OCI-LY3 (cell line): ENCODE data around the gene FAM110D.

Experiments used
- H2AFZ ChIP-seq: fragments of 200-600, 300-600 bp; shearing (Covaris generic); 2 replicates; pipeline ENCODE4 v1.6.0; 2014; ENCODE audit warnings: antibody characterized with exemption, low read depth, low read length
- H3K27ac ChIP-seq: fragments of 200-600, 300-600 bp; sonication (generic); 2 replicates; pipeline ENCODE4 v1.5.1; 2014; ENCODE audit warnings: mild to moderate bottlenecking, low read length, moderate library complexity, mixed read lengths
- H3K27me3 ChIP-seq: fragments of 200-600, 300-600 bp; sonication (generic); 2 replicates; pipeline ENCODE4 v1.6.1; 2014; ENCODE audit warnings: low read depth, low read length, mixed read lengths
- H3K36me3 ChIP-seq: fragments of 200-600, 300-600 bp; sonication (generic); replicated peaks from 2 replicates; pipeline ENCODE3; 2014; ENCODE audit warnings: low read depth, low read length, mixed read lengths
- H3K4me1 ChIP-seq: fragments of 300-600, 200-600 bp; sonication (generic); 2 replicates; pipeline ENCODE4 v1.6.1; 2014; ENCODE audit warnings: low read length, mixed read lengths
- H3K4me2 ChIP-seq: fragments of 200-600, 300-600 bp; sonication (generic); 2 replicates; pipeline ENCODE4 v1.6.1; 2014; ENCODE audit warnings: low read length, mixed read lengths
- H3K4me3 ChIP-seq: fragments of 300-600, 200-600 bp; sonication (generic); 2 replicates; pipeline ENCODE4 v1.5.1; 2014; ENCODE audit warnings: antibody characterized with exemption, mild to moderate bottlenecking, low read length, moderate library complexity
- H3K79me2 ChIP-seq: fragments of 300-600, 200-600 bp; shearing (Covaris generic); 2 replicates; pipeline ENCODE4 v1.6.1; 2014; ENCODE audit warnings: mild to moderate bottlenecking, low read length, mixed read lengths
- H3K9ac ChIP-seq: fragments of 300-600, 200-600 bp; shearing (Covaris generic); 2 replicates; pipeline ENCODE4 v1.6.0; 2014; ENCODE audit warnings: mild to moderate bottlenecking, low read length, moderate library complexity
- H3K9me3 ChIP-seq: fragments of 200-600, 300-600 bp; shearing (Covaris generic); 2 replicates; pipeline ENCODE4 v1.6.1; 2014; ENCODE audit warnings: low read length, mixed read lengths; ENCODE audit not compliant: insufficient read depth
- H4K20me1 ChIP-seq: fragments of 200-600, 300-600 bp; sonication (generic); 2 replicates; pipeline ENCODE4 v1.6.1; 2016; ENCODE audit warnings: low read length, mixed read lengths; ENCODE audit not compliant: insufficient read depth
- EZH2phosphoT487 ChIP-seq: fragments of 200-600 bp; shearing (Covaris generic); IDR thresholded peaks from 2 replicates; pipeline ENCODE4 v1.6.1; 2018; ENCODE audit warnings: antibody characterized with exemption, mixed run types, low read depth
- TF ChIP-seq, protein P1 (sequence below): fragments of 200-600, 300-600 bp; sonication (generic); IDR thresholded peaks from 2 replicates; pipeline ENCODE4 v1.5.1; 2014; ENCODE audit warnings: antibody characterized with exemption, low read length, low read depth

FAM110D gene

DNA sequence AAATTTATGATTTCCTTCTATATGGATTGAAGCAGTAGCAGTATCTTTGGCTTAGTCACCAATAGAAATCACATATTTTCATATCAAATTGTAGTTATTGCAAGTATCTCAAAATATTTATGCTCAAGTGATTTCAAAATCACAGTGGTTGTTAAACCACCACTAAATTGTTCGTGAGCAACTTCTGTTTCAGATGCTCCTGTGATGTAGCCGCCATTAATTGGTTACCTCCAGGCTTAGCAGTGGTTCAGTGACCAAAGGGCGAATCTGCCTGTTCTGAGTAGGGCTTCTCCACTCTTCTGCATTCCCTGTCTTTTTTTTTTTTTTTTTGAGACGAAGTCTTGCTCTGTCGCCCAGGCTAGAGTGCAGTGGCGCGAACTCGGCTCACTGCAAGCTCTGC, 16.5 kb downstream of the FAM110D start:
- Histone ChIP-seq H2AFZ (no peak overlapping the region), H3K4me2 (no peak overlapping the region), H3K9me3 (no peaks in the 10 kb centered on the region), H4K20me1 (no peaks in the 10 kb centered on the region), H3K4me1 (0 out of 2 replicates have a peak, but pooled peaks cover 6% of the 10 kb centered on the region), H3K79me2 (peaks cover 11% of the 10 kb centered on the region), H3K36me3 (no peaks in the 10 kb centered on the region), H3K27me3 (no peaks in the 10 kb centered on the region), H3K9ac (no peak overlapping the region), H3K4me3 (no peak overlapping the region), H3K27ac (no peak overlapping the region)
- TF ChIP-seq, protein P1, sequence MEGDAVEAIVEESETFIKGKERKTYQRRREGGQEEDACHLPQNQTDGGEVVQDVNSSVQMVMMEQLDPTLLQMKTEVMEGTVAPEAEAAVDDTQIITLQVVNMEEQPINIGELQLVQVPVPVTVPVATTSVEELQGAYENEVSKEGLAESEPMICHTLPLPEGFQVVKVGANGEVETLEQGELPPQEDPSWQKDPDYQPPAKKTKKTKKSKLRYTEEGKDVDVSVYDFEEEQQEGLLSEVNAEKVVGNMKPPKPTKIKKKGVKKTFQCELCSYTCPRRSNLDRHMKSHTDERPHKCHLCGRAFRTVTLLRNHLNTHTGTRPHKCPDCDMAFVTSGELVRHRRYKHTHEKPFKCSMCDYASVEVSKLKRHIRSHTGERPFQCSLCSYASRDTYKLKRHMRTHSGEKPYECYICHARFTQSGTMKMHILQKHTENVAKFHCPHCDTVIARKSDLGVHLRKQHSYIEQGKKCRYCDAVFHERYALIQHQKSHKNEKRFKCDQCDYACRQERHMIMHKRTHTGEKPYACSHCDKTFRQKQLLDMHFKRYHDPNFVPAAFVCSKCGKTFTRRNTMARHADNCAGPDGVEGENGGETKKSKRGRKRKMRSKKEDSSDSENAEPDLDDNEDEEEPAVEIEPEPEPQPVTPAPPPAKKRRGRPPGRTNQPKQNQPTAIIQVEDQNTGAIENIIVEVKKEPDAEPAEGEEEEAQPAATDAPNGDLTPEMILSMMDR, result no peak
- TF ChIP-seq EZH2phosphoT487, result no peak

DNA sequence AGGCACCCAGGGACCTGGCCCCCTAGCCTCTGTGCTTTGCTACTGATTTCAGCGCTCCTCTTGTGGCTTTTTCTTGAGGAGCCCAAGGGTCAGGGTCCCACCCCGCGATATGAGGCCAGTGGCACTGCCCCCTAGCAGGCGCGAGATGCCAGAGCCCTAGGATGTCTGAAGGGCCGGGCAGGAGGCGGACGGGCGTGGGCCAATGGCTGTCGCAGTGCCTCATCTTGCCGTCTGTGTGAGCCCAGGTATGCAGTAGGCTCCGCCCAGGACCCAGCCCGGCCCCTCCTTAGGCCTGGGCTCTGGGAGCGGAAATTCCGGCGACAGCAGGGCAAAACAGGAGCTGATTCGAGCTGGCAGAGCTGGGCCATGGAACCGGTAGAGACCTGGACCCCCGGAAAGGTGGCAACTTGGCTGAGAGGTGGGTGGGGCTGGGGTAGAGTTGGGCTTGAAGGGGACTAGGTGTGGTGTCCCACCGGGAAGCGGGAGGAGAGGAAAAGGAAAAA, 18.4 kb downstream of the FAM110D start, which contains the start of gene CNKSR1:
Gene CNKSR1, plus strand, starts transcription at position 310 of the 503 bp plus-strand sequence. Its CDS starts 57 bp downstream, at position 367.
- Histone ChIP-seq H3K27me3 (no peaks in the 10 kb centered on the region), H3K79me2 (no peaks in the 10 kb centered on the region), H4K20me1 (no peaks in the 10 kb centered on the region), H3K4me3 (no peak within 1 kb of the TSS), H3K36me3 (no peaks in the 10 kb centered on the region), H3K4me1 (no peaks in the 10 kb centered on the region), H2AFZ (no peak within 1 kb of the TSS), H3K9ac (no peak within 1 kb of the TSS), H3K9me3 (no peaks in the 10 kb centered on the region), H3K27ac (no peak within 1 kb of the TSS), H3K4me2 (no peak within 1 kb of the TSS)
- TF ChIP-seq, protein P1, result no peak

DNA sequence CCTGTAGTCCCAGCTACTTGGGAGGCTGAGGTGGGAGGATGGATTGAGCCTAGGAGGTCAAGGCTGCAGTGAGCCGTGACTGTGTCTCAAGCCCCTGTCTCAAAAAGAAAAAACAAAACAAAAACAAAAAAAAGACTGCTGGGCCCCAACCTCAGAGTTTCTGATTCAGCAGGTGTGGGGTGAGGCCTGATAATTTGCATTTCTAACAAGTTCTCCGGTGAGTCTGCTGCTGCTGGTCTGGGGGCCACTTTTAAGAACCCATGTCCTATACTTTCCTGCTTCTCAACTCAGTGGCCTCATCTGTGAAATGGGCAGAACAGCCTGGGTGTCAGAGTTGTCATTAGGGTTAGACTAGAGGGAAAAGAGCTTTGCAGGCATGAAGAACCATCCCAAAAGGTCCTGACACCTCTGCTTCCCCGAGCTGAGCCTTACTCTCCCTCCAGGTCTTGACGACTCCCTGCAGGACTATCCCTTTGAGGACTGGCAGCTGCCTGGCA, 21.2 kb downstream of the FAM110D start:
- TF ChIP-seq, protein P1, result no peak
- TF ChIP-seq EZH2phosphoT487, result no peak
- no peaks in the 10 kb centered on the region for H3K27me3 ChIP-seq
- no peak overlapping the region for H3K27ac ChIP-seq
- H3K4me2 ChIP-seq, result no peak overlapping the region
- no peak overlapping the region for H3K4me3 ChIP-seq
- H3K36me3 ChIP-seq, result no peaks in the 10 kb centered on the region
- H3K9me3 ChIP-seq, result no peaks in the 10 kb centered on the region
- H3K79me2 ChIP-seq, result no peaks in the 10 kb centered on the region
- no peaks in the 10 kb centered on the region for H4K20me1 ChIP-seq
- H3K9ac ChIP-seq, result no peak overlapping the region
- no peaks in the 10 kb centered on the region for H3K4me1 ChIP-seq
- H2AFZ ChIP-seq, result no peak overlapping the region

DNA sequence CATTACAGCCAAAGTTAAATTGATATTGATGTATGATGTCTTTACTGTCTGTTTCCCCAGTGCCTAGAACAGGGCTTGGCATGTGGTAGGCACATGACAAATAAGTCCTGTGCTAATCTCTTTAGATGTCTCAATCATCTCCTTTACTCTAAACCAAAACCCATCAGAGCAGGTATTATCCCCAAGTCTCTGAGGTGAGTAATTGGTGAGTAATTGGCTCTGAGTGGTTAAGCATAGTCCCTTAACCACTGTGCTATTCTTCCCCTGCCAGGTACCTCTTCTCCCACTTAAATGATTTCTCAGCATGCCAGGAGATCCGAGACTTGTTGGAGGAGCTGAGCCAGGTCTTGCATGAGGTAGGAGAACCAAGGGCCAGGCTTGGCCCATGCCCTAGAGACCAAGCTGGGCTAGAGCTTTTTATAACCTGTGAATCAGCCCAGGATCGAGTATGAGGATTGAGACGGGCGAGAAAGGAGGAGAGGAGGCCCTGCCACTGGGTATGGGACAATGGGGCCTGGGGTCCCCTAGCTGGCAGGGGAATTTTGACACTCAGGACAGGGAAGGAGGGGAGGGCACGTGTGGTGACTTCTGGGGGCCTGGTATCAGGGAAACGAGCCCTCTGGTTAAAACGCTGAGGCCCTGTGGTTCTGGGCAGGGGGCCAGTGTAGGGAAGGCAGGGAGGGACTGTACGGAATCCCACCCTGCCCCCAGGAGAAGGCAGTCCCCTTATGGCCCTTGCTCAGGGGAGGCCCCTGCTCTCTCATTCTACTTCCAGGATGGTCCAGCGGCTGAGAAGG, 22.9 kb downstream of the FAM110D start:
- H3K79me2 ChIP-seq, result no peaks in the 10 kb centered on the region
- no peak overlapping the region for H3K9ac ChIP-seq
- H3K4me2 ChIP-seq, result no peak overlapping the region
- no peak for TF ChIP-seq EZH2phosphoT487
- TF ChIP-seq, protein P1, result no peak
- no peaks in the 10 kb centered on the region for H3K36me3 ChIP-seq
- no peaks in the 10 kb centered on the region for H3K27me3 ChIP-seq
- H4K20me1 ChIP-seq, result no peaks in the 10 kb centered on the region
- no peak overlapping the region for H3K4me3 ChIP-seq
- H3K4me1 ChIP-seq, result no peaks in the 10 kb centered on the region
- H2AFZ ChIP-seq, result no peak overlapping the region
- no peak overlapping the region for H3K27ac ChIP-seq
- no peaks in the 10 kb centered on the region for H3K9me3 ChIP-seq
